GM12892 (cell line): ENCODE measurements around the gene SEC14L2.

ENCODE experiments used
- POLR2A ChIP-seq: IDR thresholded peaks from 2 replicates; pipeline ENCODE4 v1.6.1; 2011; ENCODE audit warnings: low read depth, low read length, control low read depth
- POLR2AphosphoS5 ChIP-seq: IDR thresholded peaks from 2 replicates; pipeline ENCODE4 v1.6.1; 2011; ENCODE audit warnings: low read depth, low read length, control low read depth
- TAF1 ChIP-seq: IDR thresholded peaks from 2 replicates; pipeline ENCODE4 v1.6.1; 2011; ENCODE audit warnings: low read depth, mild to moderate bottlenecking, control low read depth, low read length, borderline replicate concordance

DNA sequence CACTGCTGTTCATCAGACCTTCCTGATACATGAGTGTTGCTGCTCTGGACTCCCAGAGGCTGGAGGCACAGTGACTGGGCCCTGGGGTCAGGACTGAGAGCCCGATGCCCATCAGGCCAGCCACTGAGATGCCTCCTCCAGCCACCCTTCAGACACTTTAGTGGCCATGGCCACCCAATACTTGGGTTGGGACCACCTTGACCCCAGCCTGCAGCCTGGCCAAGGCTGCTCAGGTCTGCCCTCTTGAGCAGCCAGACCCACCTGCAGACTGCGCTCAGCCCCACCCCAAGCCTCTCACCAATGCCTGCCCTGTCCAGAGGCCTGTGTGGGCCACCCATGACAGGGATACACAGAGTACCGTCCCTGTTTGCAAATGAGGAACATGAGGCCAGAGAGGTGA lies 13.8 kb upstream of the SEC14L2 start:
- TF ChIP-seq POLR2AphosphoS5 (no peak), POLR2A (no peak), TAF1 (no peak)
